HFFc6 (cell line): ENCODE results near the gene PBX1. TPM values are rescaled to one million over a fixed set of nuclear protein-coding genes. Genes with fewer than 3 reads are reported as not detected.
A peak's percentile ranks its signal among the peaks of the same experiment; 100 is the strongest.

Experiments used
- DNase-seq: peaks from one replicate; pipeline ENCODE4 v3.0.0-alpha.2; 2018
- H3K27ac Mint-ChIP-seq: 2 replicates; pipeline ENCODE4 v1.8.0; 2020; ENCODE audit warnings: mild to moderate bottlenecking, mixed read lengths
- H3K27me3 Mint-ChIP-seq: 2 replicates; pipeline ENCODE4 v1.8.0; 2021; ENCODE audit warnings: mild to moderate bottlenecking, moderate library complexity, mixed read lengths; ENCODE audit not compliant: insufficient read depth
- H3K36me3 Mint-ChIP-seq: 2 replicates; pipeline ENCODE4 v1.8.0; 2021; ENCODE audit warnings: low read depth, mixed read lengths
- H3K4me1 Mint-ChIP-seq: 2 replicates; pipeline ENCODE4 v1.8.0; 2020; ENCODE audit warnings: low read depth, mixed read lengths
- H3K4me3 Mint-ChIP-seq: 2 replicates; pipeline ENCODE4 v1.8.0; 2020; ENCODE audit warnings: mild to moderate bottlenecking, moderate library complexity, mixed read lengths
- H3K9me3 Mint-ChIP-seq: 2 replicates; pipeline ENCODE4 v1.8.0; 2020; ENCODE audit warnings: mild to moderate bottlenecking, mixed read lengths
- CTCF ChIP-seq: fragments of 200-600 bp; sonication (generic); IDR thresholded peaks from 2 replicates; pipeline ENCODE4 v1.5.0; 2021; ENCODE audit warnings: antibody characterized with exemption, mild to moderate bottlenecking
- total RNA-seq, 6 experiments: library from RNA; stranded (reverse); fragmentation: NEBNext Ultra II Directional; extraction: Animal tissue kit (Norgen Biotek cat#: 25700); gene quantifications; 2 replicates in 1 of 6; 3 replicates in 5 of 6; pipeline ENCODE4 v1.2.3, GENCODE V29; 2021

The PBX1 gene
- total RNA-seq, 6 experiments from 2014 or later = 35.4 to 42.3 (median 39.1) TPM

- H3K4me1 Mint-ChIP-seq = peaks cover 43% of the 10 kb centered on the region
- TF ChIP-seq CTCF = no peak
- no peaks in the 10 kb centered on the region for H3K9me3 Mint-ChIP-seq
- peak overlapping the region; percentile 31; the same call in 1 of the 2 replicates for H3K27ac Mint-ChIP-seq
- DNase-seq = peak; percentile 37
- peaks cover 3% of the 10 kb centered on the region for H3K27me3 Mint-ChIP-seq
- H3K4me3 Mint-ChIP-seq = no peak overlapping the region
- no peaks in the 10 kb centered on the region for H3K36me3 Mint-ChIP-seq
Measured at GRCh38 chr1:164702216-164702615, 143.2 kb downstream of the PBX1 start.

GRCh38 chr1:164702664-164703063, 143.7 kb downstream of the PBX1 start:
- no peak for TF ChIP-seq CTCF
- Mint-ChIP-seq H3K36me3 (no peaks in the 10 kb centered on the region), H3K27ac (no peak overlapping the region; the same call in 1 of the 2 replicates), H3K4me3 (no peak overlapping the region), H3K4me1 (peaks cover 48% of the 10 kb centered on the region), H3K27me3 (peaks cover 5% of the 10 kb centered on the region), H3K9me3 (no peaks in the 10 kb centered on the region)
- no peak for DNase-seq

GRCh38 chr1:164703463-164703862, 144.5 kb downstream of the PBX1 start:
- Mint-ChIP-seq H3K27me3 (peaks cover 5% of the 10 kb centered on the region), H3K36me3 (no peaks in the 10 kb centered on the region)
- DNase-seq = no peak

GRCh38 chr1:164703960-164704411, 145.0 kb downstream of the PBX1 start:
- no peak for DNase-seq
- peaks cover 5% of the 10 kb centered on the region for H3K27me3 Mint-ChIP-seq
- no peak for TF ChIP-seq CTCF
- H3K9me3 Mint-ChIP-seq = no peaks in the 10 kb centered on the region
- H3K4me3 Mint-ChIP-seq = no peak overlapping the region
- H3K27ac Mint-ChIP-seq = no peak overlapping the region
- no peaks in the 10 kb centered on the region for H3K36me3 Mint-ChIP-seq
- H3K4me1 Mint-ChIP-seq = peaks cover 61% of the 10 kb centered on the region

More at GRCh38 chr1:164703463-164703862, 144.5 kb downstream of the PBX1 start:
- Mint-ChIP-seq H3K9me3 (no peaks in the 10 kb centered on the region), H3K4me1 (peaks cover 56% of the 10 kb centered on the region), H3K27ac (no peak overlapping the region), H3K4me3 (no peak overlapping the region)
- TF ChIP-seq CTCF = 0 out of 2 replicates have a peak, but pooled peaks have one; percentile 12

GRCh38 chr1:164704954-164705353, 146.0 kb downstream of the PBX1 start:
- H3K4me3 Mint-ChIP-seq = no peak overlapping the region
- H3K36me3 Mint-ChIP-seq = 0 out of 2 replicates have a peak, but pooled peaks cover under 1% of the 10 kb centered on the region
- no peaks in the 10 kb centered on the region for H3K9me3 Mint-ChIP-seq
- H3K27me3 Mint-ChIP-seq = peaks cover 3% of the 10 kb centered on the region
- no peak overlapping the region for H3K27ac Mint-ChIP-seq
- TF ChIP-seq CTCF = peak; percentile 10; the same call in 1 of the 2 replicates
- no peak for DNase-seq
- peaks cover 71% of the 10 kb centered on the region for H3K4me1 Mint-ChIP-seq

- peak overlapping the region; percentile 99 for H3K27ac Mint-ChIP-seq
- H3K4me3 Mint-ChIP-seq = peak overlapping the region; percentile 85
- H3K36me3 Mint-ChIP-seq = 0 out of 2 replicates have a peak, but pooled peaks cover 3% of the 10 kb centered on the region
- peak; percentile 30 for DNase-seq
- peaks cover 71% of the 10 kb centered on the region for H3K4me1 Mint-ChIP-seq
- no peaks in the 10 kb centered on the region for H3K9me3 Mint-ChIP-seq
- no peak for TF ChIP-seq CTCF
- H3K27me3 Mint-ChIP-seq = peaks cover 3% of the 10 kb centered on the region
Measured at GRCh38 chr1:164706606-164706987, 147.6 kb downstream of the PBX1 start.
